GM21528 (cell line): ENCODE measurements around the gene NPTXR.
"Not testable (repeated sequence)": the region's sequence is repeated elsewhere in the genome, so short reads cannot be mapped to it uniquely, and the experiment has no call there.

ENCODE experiments used
- ATAC-seq: cut with Tn5 transposase; IDR thresholded peaks from one replicate; pipeline ENCODE4 v1.9.1; 2021; ENCODE audit warnings: mild to moderate bottlenecking, moderate library complexity; ENCODE audit not compliant: unreplicated experiment, low FRiP score

Gene NPTXR

GRCh38 chr22:38854476-38854875 lies 10.6 kb upstream of the NPTXR start:
- ATAC-seq: not testable (repeated sequence)

DNA sequence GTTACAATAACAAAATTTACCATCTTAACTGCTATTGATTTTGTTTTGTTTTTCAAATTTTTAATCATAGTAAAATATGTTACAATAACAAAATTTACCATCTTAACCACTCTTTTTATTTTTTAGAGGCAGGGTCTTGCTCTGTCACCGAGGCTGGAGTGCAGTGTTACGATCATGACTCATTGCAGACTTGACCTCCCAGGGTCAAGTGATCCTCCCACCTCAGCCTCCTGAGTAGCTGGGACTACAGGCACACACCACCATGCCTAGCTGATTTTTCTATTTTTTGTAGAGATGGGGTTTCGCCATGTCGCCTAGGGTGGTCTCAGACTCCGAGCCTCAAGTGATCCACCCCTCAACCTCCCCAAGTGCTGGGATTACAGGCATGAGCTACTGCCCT lies 10.1 kb upstream of the NPTXR start:
- not testable (repeated sequence) for ATAC-seq

DNA sequence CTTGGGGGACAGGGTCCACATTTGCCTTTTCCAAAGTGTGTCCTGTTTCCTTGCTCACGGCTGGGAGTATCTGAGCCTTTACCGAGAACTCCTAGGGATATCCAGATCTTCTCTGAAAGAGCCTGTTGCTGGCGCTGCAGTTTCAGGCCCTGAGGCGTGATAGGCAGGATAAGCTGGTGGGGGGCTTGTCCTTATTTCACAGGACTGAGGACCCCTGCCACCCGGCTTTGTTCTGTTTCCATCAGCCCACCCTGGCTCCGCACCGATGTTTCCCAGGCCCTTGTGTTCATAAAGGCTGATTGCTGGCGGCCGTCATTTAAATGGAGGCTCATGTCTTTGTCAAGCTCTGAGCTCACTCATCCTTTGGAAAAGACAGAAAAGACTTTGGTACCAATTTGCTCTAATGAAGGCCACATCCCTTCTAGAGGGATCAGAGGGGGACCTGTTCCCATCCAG lies 9.4 kb upstream of the NPTXR start:
- no peak for ATAC-seq

DNA sequence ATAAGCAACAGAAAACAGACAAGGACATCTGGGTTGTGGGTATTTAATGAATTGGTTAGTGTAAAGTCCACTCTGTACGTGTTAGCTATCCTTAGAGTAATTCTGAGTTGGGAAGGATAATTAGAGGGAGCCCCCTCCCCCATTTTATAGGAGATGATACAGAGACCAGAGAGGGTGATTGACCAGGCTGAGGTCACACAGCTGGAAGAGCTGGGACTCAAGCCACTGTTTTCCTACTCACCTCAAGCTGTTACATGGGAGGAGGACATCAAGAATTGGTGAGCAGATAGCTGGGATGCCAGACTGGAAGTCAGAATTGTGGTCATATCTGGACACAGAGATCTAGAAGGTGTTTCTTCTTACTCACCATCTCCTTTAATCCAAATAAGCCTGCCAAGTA lies 8.7 kb upstream of the NPTXR start:
- ATAC-seq: no peak

- no peak for ATAC-seq
These were observed 7.4 kb upstream of the NPTXR start for GRCh38 chr22:38850941-38851849.

- no peak for ATAC-seq
These were observed 6.6 kb upstream of the NPTXR start for GRCh38 chr22:38850399-38850798.

DNA sequence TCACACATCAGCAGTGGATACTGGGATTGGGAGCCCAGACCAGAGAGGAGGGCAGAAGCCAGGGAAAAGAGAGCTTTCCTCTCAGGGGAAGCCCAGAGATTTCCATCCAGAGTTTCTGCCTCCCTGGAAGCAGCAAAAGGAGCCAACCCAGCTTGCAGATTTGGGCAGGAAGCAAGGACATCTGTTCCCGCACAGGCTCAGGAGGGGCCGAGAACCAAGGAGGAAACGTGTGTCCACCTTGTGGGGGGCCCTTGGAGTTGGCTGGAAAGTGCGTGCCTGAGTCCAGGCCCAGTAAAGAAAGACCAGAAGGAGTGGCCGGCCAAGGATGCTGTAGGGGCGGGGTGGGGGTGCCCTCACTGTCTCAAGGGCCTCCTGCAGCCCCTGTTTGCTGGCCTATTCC lies 6.0 kb upstream of the NPTXR start:
- ATAC-seq: no peak

DNA sequence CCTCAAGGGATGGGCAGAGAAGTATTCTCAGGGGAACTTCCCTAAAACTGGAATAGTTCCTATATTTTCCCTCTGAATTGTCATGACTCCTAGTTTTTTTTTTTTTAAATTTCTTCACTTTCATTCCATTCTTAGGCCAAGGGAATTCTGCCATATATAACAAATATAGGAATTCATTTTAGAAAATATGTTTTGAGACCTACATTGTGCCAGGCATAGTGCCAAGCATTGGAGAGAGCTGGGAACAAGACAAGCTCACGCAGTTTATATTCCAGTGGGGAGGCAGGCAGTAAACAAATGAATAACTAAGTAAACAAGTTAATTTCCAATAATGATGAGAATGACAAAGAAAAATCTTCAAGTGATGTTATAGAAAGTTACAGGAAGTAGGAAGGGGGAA lies 2.6 kb upstream of the NPTXR start:
- no peak for ATAC-seq

GRCh38 chr22:38845004-38845740 lies 1.3 kb upstream of the NPTXR start:
- no peak for ATAC-seq

GRCh38 chr22:38844315-38845003 lies 631 bp upstream of the NPTXR start:
- ATAC-seq: no peak

DNA sequence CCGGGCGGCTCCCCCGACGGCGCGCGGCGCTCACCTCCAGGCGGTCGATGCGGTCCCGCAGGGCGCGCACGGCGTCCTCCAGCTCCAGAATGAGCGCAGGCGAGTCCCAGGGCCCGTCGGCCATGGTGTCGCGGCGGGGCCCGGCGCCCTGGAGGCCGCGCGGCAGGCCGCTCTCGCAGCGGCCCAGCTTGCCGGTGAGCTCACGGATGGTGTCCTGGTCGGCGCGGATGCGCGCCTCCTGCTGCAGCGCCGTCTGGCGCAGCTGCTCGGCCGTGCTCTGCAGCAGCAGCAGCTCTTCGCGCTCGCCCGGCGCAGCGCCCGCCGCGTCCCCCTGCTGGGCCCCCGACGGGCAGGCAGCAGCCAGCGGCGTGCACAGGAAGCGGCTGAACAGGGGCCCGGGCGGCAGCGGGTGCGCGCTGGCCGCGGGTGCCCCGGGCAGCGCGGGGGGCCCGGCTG lies 599 bp downstream of the NPTXR start:
- no peak for ATAC-seq

GRCh38 chr22:38842512-38843200 lies 1.2 kb downstream of the NPTXR start:
- ATAC-seq: no peak

DNA sequence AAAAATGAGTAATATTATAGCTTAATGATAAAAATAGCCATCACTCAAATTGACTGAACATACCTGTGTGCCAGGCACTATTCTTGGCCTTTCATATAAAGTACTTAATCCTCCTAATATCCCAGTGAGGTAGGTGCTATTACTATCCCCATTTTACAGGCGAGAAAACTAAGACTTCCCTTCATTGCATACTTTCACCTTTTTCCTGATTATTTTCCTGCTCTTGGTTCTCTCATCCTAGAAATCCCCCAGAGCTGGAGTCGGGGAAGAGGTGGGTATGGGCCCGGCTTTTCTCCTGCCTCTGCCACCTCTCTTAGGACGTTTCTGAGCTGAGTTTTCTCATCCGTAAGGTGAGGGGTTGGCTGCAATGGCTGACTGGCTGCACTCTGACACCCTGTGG lies 2.2 kb downstream of the NPTXR start:
- ATAC-seq: no peak

- ATAC-seq: no peak
These were observed 2.6 kb downstream of the NPTXR start for GRCh38 chr22:38841211-38841610.

DNA sequence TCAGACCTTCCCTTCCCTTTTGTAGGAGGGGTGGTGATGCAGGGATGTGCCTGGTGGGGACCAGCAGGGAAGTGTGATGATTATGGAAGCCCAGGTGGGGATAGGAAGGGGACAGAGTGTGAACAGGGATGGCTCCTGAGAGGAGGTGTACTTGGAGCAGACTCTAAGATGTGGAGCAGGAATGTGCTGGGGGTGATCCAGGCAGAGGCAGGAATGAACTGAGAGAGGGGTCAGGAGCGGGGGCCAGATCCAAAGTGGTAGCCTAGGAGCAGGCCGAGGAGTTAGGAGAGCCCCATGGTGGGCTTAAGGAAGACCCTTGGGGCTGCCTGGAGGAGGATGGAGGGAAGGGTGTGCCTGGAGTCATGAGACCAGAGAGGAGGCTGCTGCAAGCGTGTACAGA lies 3.7 kb downstream of the NPTXR start:
- ATAC-seq: no peak

DNA sequence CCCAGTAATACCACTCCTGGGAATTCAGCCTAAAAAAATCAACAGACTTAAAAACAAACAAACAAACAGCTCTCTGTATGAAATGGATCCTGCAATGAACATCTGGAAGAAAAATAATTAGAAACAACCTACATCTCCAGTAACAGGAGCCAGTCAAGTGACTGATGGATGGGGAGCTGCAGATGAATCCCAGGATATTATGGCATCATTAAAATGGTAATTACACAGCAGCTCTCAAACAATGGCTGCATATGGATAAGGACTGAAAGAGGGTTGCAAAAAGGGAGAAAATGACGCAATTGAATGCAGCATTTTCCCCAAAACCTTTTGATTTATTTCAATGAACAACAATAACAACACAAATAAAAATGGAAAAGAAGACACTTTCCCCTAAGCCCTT lies 4.1 kb downstream of the NPTXR start:
- ATAC-seq: no peak

- no peak for ATAC-seq
These were observed 6.4 kb downstream of the NPTXR start for GRCh38 chr22:38837414-38837928.

- ATAC-seq: no peak
These were observed 7.9 kb downstream of the NPTXR start for GRCh38 chr22:38835888-38836301.

DNA sequence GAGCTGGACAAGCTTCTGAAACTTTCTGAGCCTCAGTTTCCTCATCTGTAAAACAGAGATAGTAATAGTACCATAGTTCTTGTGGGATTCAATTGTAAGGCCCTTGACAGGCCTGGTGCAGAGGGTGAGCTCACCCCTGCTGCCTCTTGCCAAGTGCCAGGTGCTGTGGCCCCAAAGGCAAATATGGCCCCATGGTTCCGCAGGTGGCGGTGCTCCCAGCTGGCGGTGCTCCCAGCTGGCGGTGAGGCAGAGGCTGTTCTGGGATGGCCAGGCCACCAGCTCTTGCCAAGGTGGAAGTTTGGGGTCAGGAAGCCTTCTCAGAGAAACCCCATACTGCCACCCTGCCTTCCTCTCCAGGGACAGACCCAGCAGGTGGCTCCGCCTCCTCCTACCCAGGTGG lies 8.8 kb downstream of the NPTXR start:
- ATAC-seq: no peak
